Pons (tissue), 1 donor: ENCODE results near the gene ZNF516.
A peak's percentile ranks its signal among the peaks of the same experiment; 100 is the strongest.

Source experiments
- DNase-seq: peaks from one replicate; pipeline ENCODE4 v3.0.0-alpha.2; 2016; ENCODE audit warnings: low spot score

Gene ZNF516

GRCh38 chr18:76468345-76469304 lies 26.4 kb downstream of the ZNF516 start:
- DNase-seq, result no peak

GRCh38 chr18:76467371-76468190 lies 27.5 kb downstream of the ZNF516 start:
- DNase-seq, result no peak

- DNase-seq, result no peak
Observed at GRCh38 chr18:76466410-76466991, 28.5 kb downstream of the ZNF516 start.

GRCh38 chr18:76465630-76466409 lies 29.2 kb downstream of the ZNF516 start:
- no peak for DNase-seq

- DNase-seq, result no peak
Observed at GRCh38 chr18:76464281-76465259, 30.5 kb downstream of the ZNF516 start.

GRCh38 chr18:76463872-76464271 lies 31.2 kb downstream of the ZNF516 start:
- DNase-seq, result no peak

GRCh38 chr18:76463358-76463757 lies 31.7 kb downstream of the ZNF516 start:
- DNase-seq, result no peak

GRCh38 chr18:76462326-76462694 lies 32.7 kb downstream of the ZNF516 start:
- DNase-seq, result no peak

GRCh38 chr18:76461692-76462325 lies 33.2 kb downstream of the ZNF516 start:
- DNase-seq, result no peak

GRCh38 chr18:76461148-76461547 lies 33.9 kb downstream of the ZNF516 start:
- no peak for DNase-seq

GRCh38 chr18:76460482-76460881 lies 34.6 kb downstream of the ZNF516 start:
- DNase-seq, result no peak

- peak; percentile 29 for DNase-seq
Observed at GRCh38 chr18:76459687-76460350, 35.2 kb downstream of the ZNF516 start.

GRCh38 chr18:76459312-76459686 lies 35.7 kb downstream of the ZNF516 start:
- no peak for DNase-seq

- DNase-seq, result no peak
Observed at GRCh38 chr18:76458522-76459311, 36.3 kb downstream of the ZNF516 start.

- DNase-seq, result no peak
Observed at GRCh38 chr18:76457957-76458356, 37.1 kb downstream of the ZNF516 start.

- no peak for DNase-seq
Observed at GRCh38 chr18:76457475-76457874, 37.6 kb downstream of the ZNF516 start.

GRCh38 chr18:76456823-76457222 lies 38.2 kb downstream of the ZNF516 start:
- no peak for DNase-seq

GRCh38 chr18:76456018-76456750 lies 38.9 kb downstream of the ZNF516 start:
- no peak for DNase-seq
